KMS-11 (cell line): ENCODE results near the gene RYR1.
A peak's percentile ranks its signal among the peaks of the same experiment; 100 is the strongest.

Source experiments
- H2AFZ ChIP-seq: fragments of 200-600 bp; sonication (generic); 2 replicates; pipeline ENCODE4 v1.6.1; 2016; ENCODE audit warnings: antibody characterized with exemption, mixed run types, low read depth
- H3K27ac ChIP-seq: fragments of 200-600 bp; sonication (generic); 2 replicates; pipeline ENCODE4 v1.6.1; 2016; ENCODE audit warnings: mild to moderate bottlenecking, mixed run types
- H3K27me3 ChIP-seq: fragments of 200-600 bp; sonication (generic); 2 replicates; pipeline ENCODE4 v1.6.1; 2017; ENCODE audit warnings: mild to moderate bottlenecking, low read depth, mixed run types, moderate library complexity; ENCODE audit not compliant: insufficient read depth
- H3K36me3 ChIP-seq: fragments of 200-600 bp; sonication (generic); 2 replicates; pipeline ENCODE4 v1.6.1; 2017; ENCODE audit warnings: mild to moderate bottlenecking, mixed run types; ENCODE audit not compliant: insufficient read depth
- H3K4me1 ChIP-seq: fragments of 200-600 bp; sonication (generic); 2 replicates; pipeline ENCODE4 v1.6.1; 2016; ENCODE audit warnings: mild to moderate bottlenecking, low read depth, mixed run types; ENCODE audit not compliant: poor library complexity, severe bottlenecking
- H3K4me2 ChIP-seq: fragments of 200-600 bp; sonication (generic); 2 replicates; pipeline ENCODE4 v1.7.0; 2016; ENCODE audit warnings: mild to moderate bottlenecking, mixed run types
- H3K4me3 ChIP-seq: fragments of 200-600 bp; sonication (generic); IDR thresholded peaks from 2 replicates; pipeline ENCODE4 v1.6.1; 2017; ENCODE audit warnings: low read depth, low read length, mixed read lengths; ENCODE audit not compliant: insufficient read depth
- H3K79me2 ChIP-seq: fragments of 200-600 bp; sonication (generic); 2 replicates; pipeline ENCODE4 v1.6.1; 2016; ENCODE audit warnings: low read depth, mixed run types; ENCODE audit not compliant: insufficient read depth
- H3K9ac ChIP-seq: fragments of 200-600 bp; sonication (generic); 2 replicates; pipeline ENCODE4 v1.6.1; 2016; ENCODE audit warnings: mild to moderate bottlenecking, mixed run types
- H4K20me1 ChIP-seq: fragments of 200-600 bp; sonication (generic); 2 replicates; pipeline ENCODE4 v1.6.1; 2016; ENCODE audit warnings: mild to moderate bottlenecking, mixed run types; ENCODE audit not compliant: insufficient read depth
- TF ChIP-seq, protein P1 (sequence below): fragments of 200-600 bp; sonication (generic); conservative IDR thresholded peaks from 2 replicates; pipeline ENCODE4 v1.6.1; 2017; ENCODE audit warnings: low read depth, mild to moderate bottlenecking, antibody characterized with exemption, low read length, moderate library complexity, mixed read lengths

The RYR1 gene

DNA sequence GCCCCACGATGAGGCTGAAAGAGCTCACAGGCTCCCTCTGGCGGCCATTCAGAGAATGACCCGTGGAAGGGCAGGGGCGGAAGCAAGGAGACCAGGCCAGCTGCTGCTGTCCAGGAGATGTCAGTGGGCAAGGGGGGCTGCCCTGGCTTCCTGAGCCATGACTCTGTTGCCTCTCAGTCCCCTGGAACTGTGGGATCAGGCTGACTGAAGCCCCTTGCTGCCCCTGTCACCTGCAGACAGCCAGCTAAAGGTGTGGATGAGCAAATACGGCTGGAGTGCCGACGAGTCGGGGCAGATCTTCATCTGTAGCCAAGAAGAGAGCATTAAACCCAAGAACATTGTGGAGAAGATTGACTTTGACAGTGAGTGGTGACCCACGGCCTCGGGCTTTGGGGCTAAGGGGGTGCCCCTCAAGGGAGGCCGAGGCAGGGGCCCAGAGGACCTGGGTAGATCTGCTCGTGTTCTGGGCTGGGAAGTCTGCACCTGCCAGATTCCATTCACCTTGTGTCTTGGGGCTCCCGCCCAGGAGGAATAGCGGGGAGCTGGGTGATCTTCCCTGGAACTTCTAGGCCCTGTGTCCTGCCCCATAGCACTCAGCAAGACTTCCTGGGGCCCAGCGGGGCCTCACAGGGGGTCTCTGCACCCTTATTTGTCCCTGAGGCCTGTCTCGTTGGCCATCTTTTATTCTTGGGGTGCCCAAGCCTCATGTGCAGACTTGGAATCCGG is 201.4 kb downstream of the RYR1 start:
- Histone ChIP-seq H3K36me3 (no peaks in the 10 kb centered on the region), H2AFZ (no peak overlapping the region), H3K4me2 (no peak overlapping the region), H3K9ac (no peak overlapping the region), H4K20me1 (no peaks in the 10 kb centered on the region), H3K79me2 (no peaks in the 10 kb centered on the region), H3K4me3 (no peak overlapping the region), H3K27ac (no peak overlapping the region), H3K27me3 (no peaks in the 10 kb centered on the region), H3K4me1 (peaks cover 15% of the 10 kb centered on the region)
- TF ChIP-seq, protein P1, sequence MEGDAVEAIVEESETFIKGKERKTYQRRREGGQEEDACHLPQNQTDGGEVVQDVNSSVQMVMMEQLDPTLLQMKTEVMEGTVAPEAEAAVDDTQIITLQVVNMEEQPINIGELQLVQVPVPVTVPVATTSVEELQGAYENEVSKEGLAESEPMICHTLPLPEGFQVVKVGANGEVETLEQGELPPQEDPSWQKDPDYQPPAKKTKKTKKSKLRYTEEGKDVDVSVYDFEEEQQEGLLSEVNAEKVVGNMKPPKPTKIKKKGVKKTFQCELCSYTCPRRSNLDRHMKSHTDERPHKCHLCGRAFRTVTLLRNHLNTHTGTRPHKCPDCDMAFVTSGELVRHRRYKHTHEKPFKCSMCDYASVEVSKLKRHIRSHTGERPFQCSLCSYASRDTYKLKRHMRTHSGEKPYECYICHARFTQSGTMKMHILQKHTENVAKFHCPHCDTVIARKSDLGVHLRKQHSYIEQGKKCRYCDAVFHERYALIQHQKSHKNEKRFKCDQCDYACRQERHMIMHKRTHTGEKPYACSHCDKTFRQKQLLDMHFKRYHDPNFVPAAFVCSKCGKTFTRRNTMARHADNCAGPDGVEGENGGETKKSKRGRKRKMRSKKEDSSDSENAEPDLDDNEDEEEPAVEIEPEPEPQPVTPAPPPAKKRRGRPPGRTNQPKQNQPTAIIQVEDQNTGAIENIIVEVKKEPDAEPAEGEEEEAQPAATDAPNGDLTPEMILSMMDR: peak; percentile 92

DNA sequence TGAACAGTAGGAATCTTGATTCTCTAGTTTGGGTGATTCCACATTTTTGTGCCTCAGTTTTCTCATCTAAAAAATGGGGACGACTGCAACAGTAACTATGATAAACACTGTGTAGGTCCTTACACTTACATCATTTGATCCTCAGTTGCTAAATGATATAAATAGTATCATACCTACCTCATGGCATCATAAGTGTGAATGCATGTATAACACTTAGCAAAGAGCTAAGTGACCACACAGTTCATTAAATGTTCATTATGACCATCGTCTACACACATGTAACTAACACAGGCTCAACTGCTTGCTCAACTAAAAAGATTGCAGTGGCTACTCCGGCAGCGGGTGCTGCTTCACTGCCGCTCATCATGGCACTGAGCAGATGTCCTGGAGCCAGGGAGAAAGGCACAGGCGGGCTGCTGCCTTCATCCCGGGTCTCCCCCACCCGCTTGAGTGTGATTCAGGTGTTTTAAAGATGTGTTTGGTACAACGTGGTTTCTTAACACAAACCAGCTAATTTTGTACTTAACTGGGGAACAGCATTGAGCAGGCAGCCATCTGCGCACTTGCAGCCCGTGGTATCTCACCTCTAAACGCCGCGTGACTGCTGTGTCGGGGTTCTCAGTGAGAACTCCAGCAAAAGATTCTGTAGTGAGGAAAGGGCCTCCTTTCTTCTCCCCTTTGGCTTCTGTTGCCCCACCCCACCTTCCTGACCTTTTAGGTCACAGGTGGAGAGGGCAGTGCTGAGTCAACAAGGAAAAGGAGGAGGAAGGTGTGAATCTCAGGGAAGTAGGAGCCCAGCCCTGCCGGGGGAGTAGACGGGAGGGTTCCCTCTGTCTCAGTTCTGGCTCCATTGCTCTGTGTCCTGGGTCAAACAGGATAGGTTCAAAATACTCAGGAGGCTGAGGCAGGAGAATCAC is 202.2 kb downstream of the RYR1 start:
- Histone ChIP-seq H3K4me2 (no peak overlapping the region), H3K36me3 (no peaks in the 10 kb centered on the region), H3K79me2 (no peaks in the 10 kb centered on the region), H3K27ac (no peak overlapping the region), H3K4me3 (no peak overlapping the region), H4K20me1 (no peaks in the 10 kb centered on the region), H3K9ac (no peak overlapping the region), H2AFZ (no peak overlapping the region), H3K27me3 (no peaks in the 10 kb centered on the region), H3K4me1 (peaks cover 15% of the 10 kb centered on the region)
- TF ChIP-seq, protein P1: no peak
